SK-N-SH (cell line): ENCODE data around the gene CALML3. TPM values are rescaled to one million over a fixed set of nuclear protein-coding genes. Genes with fewer than 3 reads are reported as not detected.
"Not testable (repeated sequence)": the region's sequence is repeated elsewhere in the genome, so short reads cannot be mapped to it uniquely, and the experiment has no call there.

Experiments used
- CTCF ChIA-PET: fragments of 300-600, 350-600 bp; formaldehyde crosslinking; extraction: SDS; loops from one replicate; lab custom pipeline; 2021; lab: Yijun Ruan, JAX
- POLR2A ChIA-PET: fragments of 350-600 bp; sonication (Branson Sonifier 250); formaldehyde crosslinking; extraction: SDS; loops from one replicate; lab custom pipeline; 2020; ENCODE audit warnings: antibody characterized with exemption, inconsistent platforms; lab: Yijun Ruan, JAX
- DNase-seq: peaks from one replicate; pipeline ENCODE4 v3.0.0; 2012
- H2AFZ ChIP-seq: fragments of 200-600 bp; sonication (generic); 2 replicates; pipeline ENCODE4 v1.8.1; 2016; ENCODE audit warnings: antibody characterized with exemption, mild to moderate bottlenecking, low read depth
- H3F3A ChIP-seq: fragments of 200-600 bp; sonication (generic); replicated peaks from 2 replicates; pipeline ENCODE3; 2016; ENCODE audit warnings: antibody characterized with exemption, mild to moderate bottlenecking; ENCODE audit not compliant: insufficient read depth
- H3K27ac ChIP-seq, 2 experiments: fragments of 200-500 bp in 1 of 2; fragments of 200-600 bp in 1 of 2; sonication (Bioruptor generic) in 1 of 2; sonication (generic), shearing (Covaris generic) in 1 of 2; 2 replicates each; pipeline versions ENCODE4 v1.5.1 to v1.6.1; 2014 to 2016; ENCODE audit warnings: low read depth in 2 of 2, inconsistent platforms in 1 of 2, low read length in 1 of 2, mild to moderate bottlenecking in 1 of 2, mixed read lengths in 1 of 2
- H3K27me3 ChIP-seq: fragments of 200-600 bp; sonication (generic), shearing (Covaris generic); 2 replicates; pipeline ENCODE4 v1.6.1; 2016; ENCODE audit warnings: mixed run types; ENCODE audit not compliant: insufficient read depth
- H3K36me3 ChIP-seq, 2 experiments: fragments of 200-500 bp in 1 of 2; fragments of 200-600 bp in 1 of 2; sonication (Bioruptor generic) in 1 of 2; sonication (generic) in 1 of 2; replicated peaks in 1 of 2; 2 replicates each; pipeline versions ENCODE3 to v1.5.1; 2014 to 2016; ENCODE audit warnings: low read length in 1 of 2, mild to moderate bottlenecking in 1 of 2; ENCODE audit not compliant: insufficient read depth in 2 of 2, control insufficient read depth in 1 of 2
- H3K4me1 ChIP-seq, 2 experiments: fragments of 200-500 bp in 1 of 2; fragments of 200-600 bp in 1 of 2; sonication (Bioruptor generic) in 1 of 2; sonication (generic), shearing (Covaris generic) in 1 of 2; 2 replicates each; pipeline versions ENCODE4 v1.5.1 to v1.6.1; 2014 to 2016; ENCODE audit warnings: low read depth in 1 of 2, low read length in 1 of 2, mixed run types in 1 of 2; ENCODE audit not compliant: insufficient read depth in 2 of 2, control insufficient read depth in 1 of 2
- H3K4me2 ChIP-seq: fragments of 200-600 bp; sonication (generic), shearing (Covaris generic); 2 replicates; pipeline ENCODE4 v1.6.1; 2017; ENCODE audit warnings: mixed run types
- H3K4me3 ChIP-seq, 2 experiments: fragments of 200-500 bp in 1 of 2; fragments of 200-600 bp in 1 of 2; sonication (Bioruptor generic) in 1 of 2; sonication (generic), shearing (Covaris generic) in 1 of 2; 2 replicates each; pipeline versions ENCODE4 v1.5.1 to v1.8.1; 2014 to 2016; ENCODE audit warnings: low read depth in 2 of 2, inconsistent platforms in 1 of 2, low read length in 1 of 2, mild to moderate bottlenecking in 1 of 2, mixed read lengths in 1 of 2, moderate library complexity in 1 of 2
- H3K79me2 ChIP-seq: fragments of 200-600 bp; sonication (generic); 2 replicates; pipeline ENCODE4 v1.8.1; 2017; ENCODE audit warnings: mild to moderate bottlenecking; ENCODE audit not compliant: insufficient read depth
- H3K9ac ChIP-seq: fragments of 200-600 bp; sonication (generic); 2 replicates; pipeline ENCODE4 v1.6.1; 2017; ENCODE audit warnings: mixed run types
- H3K9me2 ChIP-seq: fragments of 200-600 bp; sonication (generic); 2 replicates; pipeline ENCODE4 v1.6.1; 2017; ENCODE audit warnings: mixed run types
- H3K9me3 ChIP-seq: fragments of 200-600 bp; sonication (generic); 2 replicates; pipeline ENCODE4 v1.6.1; 2017; ENCODE audit warnings: mixed run types, mild to moderate bottlenecking, moderate library complexity
- H4K20me1 ChIP-seq: fragments of 200-600 bp; sonication (generic); 2 replicates; pipeline ENCODE4 v1.6.1; 2017; ENCODE audit warnings: mild to moderate bottlenecking, mixed run types; ENCODE audit not compliant: insufficient read depth
- EP300 ChIP-seq, 2 experiments: IDR thresholded peaks; 2 replicates each; pipeline versions ENCODE4 v1.4.0 to v1.6.1; 2012; ENCODE audit warnings: borderline replicate concordance in 1 of 2, low read depth in 1 of 2, low read length in 1 of 2
- EZH2phosphoT487 ChIP-seq: fragments of 200-600 bp; sonication (generic); IDR thresholded peaks from 2 replicates; pipeline ENCODE4 v1.6.1; 2017; ENCODE audit warnings: low read depth, mixed run types, mild to moderate bottlenecking, antibody characterized with exemption, moderate library complexity, borderline replicate concordance
- FOSL2 ChIP-seq: IDR thresholded peaks from 2 replicates; pipeline ENCODE4 v1.4.0; 2012; ENCODE audit warnings: low read depth, mild to moderate bottlenecking, moderate library complexity, borderline replicate concordance
- MXI1 ChIP-seq: IDR thresholded peaks from 2 replicates; pipeline ENCODE4 v1.6.1; 2012; ENCODE audit warnings: mild to moderate bottlenecking, low read depth, low read length, improper control_type of control experiment
- NFIC ChIP-seq: IDR thresholded peaks from 2 replicates; pipeline ENCODE4 v1.4.0; 2012; ENCODE audit warnings: borderline replicate concordance
- RAD21 ChIP-seq: IDR thresholded peaks from 2 replicates; pipeline ENCODE4 v1.6.1; 2012; ENCODE audit warnings: mild to moderate bottlenecking, low read length
- TAF1 ChIP-seq: IDR thresholded peaks from 2 replicates; pipeline ENCODE4 v1.6.1; 2012; ENCODE audit warnings: low read depth, mild to moderate bottlenecking, low read length, moderate library complexity, borderline replicate concordance
- WGBS: methylation state at CpG from one replicate; pipeline ENCODE4 v1.1.6; 2017; ENCODE audit warnings: low lambda C conversion rate; 5-methylcytosine and 5-hydroxymethylcytosine counted together
- polyA plus RNA-seq, 3 experiments: library from polyadenylated mRNA; depleted of rRNA; stranded (reverse); fragments of >200 nt; gene quantifications; 2 replicates each; pipeline ENCODE4 v1.2.3, GENCODE V29; 2012
- TF ChIP-seq, protein P1 (sequence below): IDR thresholded peaks from 2 replicates; pipeline ENCODE4 v1.4.0; 2012; ENCODE audit warnings: low read depth, borderline replicate concordance
- TF ChIP-seq, protein P2 (sequence below): fragments of 200-600 bp; sonication (generic); IDR thresholded peaks from 2 replicates; pipeline ENCODE4 v1.6.1; 2017; ENCODE audit warnings: antibody characterized with exemption, mild to moderate bottlenecking, moderate library complexity
- TF ChIP-seq, protein P3 (sequence below): fragments of 150-350 bp; IDR thresholded peaks from 2 replicates; pipeline ENCODE4 v1.6.1; 2017; ENCODE audit warnings: antibody characterized with exemption, low read length, low read depth, borderline replicate concordance
- TF ChIP-seq, protein P4 (sequence below): IDR thresholded peaks from 2 replicates; pipeline ENCODE4 v1.6.1; 2012; ENCODE audit warnings: mild to moderate bottlenecking, low read depth, low read length, moderate library complexity

The CALML3 gene
- polyA plus RNA-seq (2012; rRNA removed) = not detected in 2 replicates
- not detected in 2 replicates for polyA plus RNA-seq (2012; cell fraction: cytosol; rRNA removed)
- not detected in 2 replicates for polyA plus RNA-seq (2012; cell fraction: nucleus; rRNA removed)

DNA sequence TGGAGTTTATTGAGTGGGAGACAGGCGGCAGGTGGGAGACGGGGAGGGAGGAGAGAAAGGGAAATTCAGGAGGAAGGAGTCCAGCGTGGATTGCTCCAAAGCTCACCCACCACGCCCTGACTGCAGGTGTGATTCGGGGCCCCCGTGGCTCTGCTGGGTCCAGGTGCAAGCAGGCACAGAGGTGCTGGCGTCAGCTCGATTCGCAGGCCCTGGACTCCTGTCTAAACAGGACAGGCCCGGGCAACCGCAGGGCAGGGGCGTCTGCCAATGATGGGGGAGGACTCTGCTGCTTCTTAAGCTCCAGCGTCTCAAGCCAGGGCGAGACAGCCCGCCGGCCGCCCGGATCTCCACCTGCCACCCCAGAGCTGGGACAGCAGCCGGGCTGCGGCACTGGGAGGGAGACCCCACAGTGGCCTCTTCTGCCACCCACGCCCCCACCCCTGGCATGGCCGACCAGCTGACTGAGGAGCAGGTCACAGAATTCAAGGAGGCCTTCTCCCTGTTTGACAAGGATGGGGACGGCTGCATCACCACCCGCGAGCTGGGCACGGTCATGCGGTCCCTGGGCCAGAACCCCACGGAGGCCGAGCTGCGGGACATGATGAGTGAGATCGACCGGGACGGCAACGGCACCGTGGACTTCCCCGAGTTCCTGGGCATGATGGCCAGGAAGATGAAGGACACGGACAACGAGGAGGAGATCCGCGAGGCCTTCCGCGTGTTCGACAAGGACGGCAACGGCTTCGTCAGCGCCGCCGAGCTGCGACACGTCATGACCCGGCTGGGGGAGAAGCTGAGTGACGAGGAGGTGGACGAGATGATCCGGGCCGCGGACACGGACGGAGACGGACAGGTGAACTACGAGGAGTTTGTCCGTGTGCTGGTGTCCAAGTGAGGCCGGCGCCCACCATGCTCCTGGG is at the start of gene CALML3:
CALML3 (plus strand) TSS at position 321 of the 920 bp plus-strand sequence; CDS start at position 446, 125 bp downstream.
- Histone ChIP-seq H3K4me1 (no peaks in the 10 kb centered on the region), H3K27ac (no peak within 1 kb of the TSS), H3F3A (no peaks in the 10 kb centered on the region), H3K4me3 (no peak within 1 kb of the TSS), H3K79me2 (no peaks in the 10 kb centered on the region), H2AFZ (no peak within 1 kb of the TSS), H3K9me2 (no peaks in the 10 kb centered on the region), H3K9ac (no peak within 1 kb of the TSS), H3K36me3 (no peaks in the 10 kb centered on the region), H3K27me3 (no peaks in the 10 kb centered on the region), H3K4me2 (no peak within 1 kb of the TSS), H4K20me1 (no peaks in the 10 kb centered on the region), H3K9me3 (no peaks in the 10 kb centered on the region)
- ChIA-PET CTCF (interaction anchor here (1.2 kb wide), 2 partner anchors 14 to 98 kb away, joined by 3 to 4 read pairs; no protein-coding TSS in a partner anchor), POLR2A (interaction anchor here (0.6 kb wide), 1 partner anchor 8 kb away, joined by 3 read pairs; no protein-coding TSS in a partner anchor)
- TF ChIP-seq EP300 (IDR thresholded peaks at IDR 0.05; ENCODE audit: borderline replicate concordance in 1 of 2, low read depth in 1 of 2, low read length in 1 of 2) (no peak), MXI1 (no peak), TAF1 (no peak), EZH2phosphoT487 (no peak), RAD21 (no peak), FOSL2 (no peak), NFIC (no peak)
- TF ChIP-seq, protein P1, sequence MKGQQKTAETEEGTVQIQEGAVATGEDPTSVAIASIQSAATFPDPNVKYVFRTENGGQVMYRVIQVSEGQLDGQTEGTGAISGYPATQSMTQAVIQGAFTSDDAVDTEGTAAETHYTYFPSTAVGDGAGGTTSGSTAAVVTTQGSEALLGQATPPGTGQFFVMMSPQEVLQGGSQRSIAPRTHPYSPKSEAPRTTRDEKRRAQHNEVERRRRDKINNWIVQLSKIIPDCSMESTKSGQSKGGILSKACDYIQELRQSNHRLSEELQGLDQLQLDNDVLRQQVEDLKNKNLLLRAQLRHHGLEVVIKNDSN = no peak
- TF ChIP-seq, protein P2, sequence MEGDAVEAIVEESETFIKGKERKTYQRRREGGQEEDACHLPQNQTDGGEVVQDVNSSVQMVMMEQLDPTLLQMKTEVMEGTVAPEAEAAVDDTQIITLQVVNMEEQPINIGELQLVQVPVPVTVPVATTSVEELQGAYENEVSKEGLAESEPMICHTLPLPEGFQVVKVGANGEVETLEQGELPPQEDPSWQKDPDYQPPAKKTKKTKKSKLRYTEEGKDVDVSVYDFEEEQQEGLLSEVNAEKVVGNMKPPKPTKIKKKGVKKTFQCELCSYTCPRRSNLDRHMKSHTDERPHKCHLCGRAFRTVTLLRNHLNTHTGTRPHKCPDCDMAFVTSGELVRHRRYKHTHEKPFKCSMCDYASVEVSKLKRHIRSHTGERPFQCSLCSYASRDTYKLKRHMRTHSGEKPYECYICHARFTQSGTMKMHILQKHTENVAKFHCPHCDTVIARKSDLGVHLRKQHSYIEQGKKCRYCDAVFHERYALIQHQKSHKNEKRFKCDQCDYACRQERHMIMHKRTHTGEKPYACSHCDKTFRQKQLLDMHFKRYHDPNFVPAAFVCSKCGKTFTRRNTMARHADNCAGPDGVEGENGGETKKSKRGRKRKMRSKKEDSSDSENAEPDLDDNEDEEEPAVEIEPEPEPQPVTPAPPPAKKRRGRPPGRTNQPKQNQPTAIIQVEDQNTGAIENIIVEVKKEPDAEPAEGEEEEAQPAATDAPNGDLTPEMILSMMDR = no peak
- TF ChIP-seq, protein P3, sequence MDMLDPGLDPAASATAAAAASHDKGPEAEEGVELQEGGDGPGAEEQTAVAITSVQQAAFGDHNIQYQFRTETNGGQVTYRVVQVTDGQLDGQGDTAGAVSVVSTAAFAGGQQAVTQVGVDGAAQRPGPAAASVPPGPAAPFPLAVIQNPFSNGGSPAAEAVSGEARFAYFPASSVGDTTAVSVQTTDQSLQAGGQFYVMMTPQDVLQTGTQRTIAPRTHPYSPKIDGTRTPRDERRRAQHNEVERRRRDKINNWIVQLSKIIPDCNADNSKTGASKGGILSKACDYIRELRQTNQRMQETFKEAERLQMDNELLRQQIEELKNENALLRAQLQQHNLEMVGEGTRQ = no peak
- TF ChIP-seq, protein P4, sequence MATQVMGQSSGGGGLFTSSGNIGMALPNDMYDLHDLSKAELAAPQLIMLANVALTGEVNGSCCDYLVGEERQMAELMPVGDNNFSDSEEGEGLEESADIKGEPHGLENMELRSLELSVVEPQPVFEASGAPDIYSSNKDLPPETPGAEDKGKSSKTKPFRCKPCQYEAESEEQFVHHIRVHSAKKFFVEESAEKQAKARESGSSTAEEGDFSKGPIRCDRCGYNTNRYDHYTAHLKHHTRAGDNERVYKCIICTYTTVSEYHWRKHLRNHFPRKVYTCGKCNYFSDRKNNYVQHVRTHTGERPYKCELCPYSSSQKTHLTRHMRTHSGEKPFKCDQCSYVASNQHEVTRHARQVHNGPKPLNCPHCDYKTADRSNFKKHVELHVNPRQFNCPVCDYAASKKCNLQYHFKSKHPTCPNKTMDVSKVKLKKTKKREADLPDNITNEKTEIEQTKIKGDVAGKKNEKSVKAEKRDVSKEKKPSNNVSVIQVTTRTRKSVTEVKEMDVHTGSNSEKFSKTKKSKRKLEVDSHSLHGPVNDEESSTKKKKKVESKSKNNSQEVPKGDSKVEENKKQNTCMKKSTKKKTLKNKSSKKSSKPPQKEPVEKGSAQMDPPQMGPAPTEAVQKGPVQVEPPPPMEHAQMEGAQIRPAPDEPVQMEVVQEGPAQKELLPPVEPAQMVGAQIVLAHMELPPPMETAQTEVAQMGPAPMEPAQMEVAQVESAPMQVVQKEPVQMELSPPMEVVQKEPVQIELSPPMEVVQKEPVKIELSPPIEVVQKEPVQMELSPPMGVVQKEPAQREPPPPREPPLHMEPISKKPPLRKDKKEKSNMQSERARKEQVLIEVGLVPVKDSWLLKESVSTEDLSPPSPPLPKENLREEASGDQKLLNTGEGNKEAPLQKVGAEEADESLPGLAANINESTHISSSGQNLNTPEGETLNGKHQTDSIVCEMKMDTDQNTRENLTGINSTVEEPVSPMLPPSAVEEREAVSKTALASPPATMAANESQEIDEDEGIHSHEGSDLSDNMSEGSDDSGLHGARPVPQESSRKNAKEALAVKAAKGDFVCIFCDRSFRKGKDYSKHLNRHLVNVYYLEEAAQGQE = no peak
- 93% methylated on average over 42 of the region's 64 CpGs for WGBS
- no peak for DNase-seq

DNA sequence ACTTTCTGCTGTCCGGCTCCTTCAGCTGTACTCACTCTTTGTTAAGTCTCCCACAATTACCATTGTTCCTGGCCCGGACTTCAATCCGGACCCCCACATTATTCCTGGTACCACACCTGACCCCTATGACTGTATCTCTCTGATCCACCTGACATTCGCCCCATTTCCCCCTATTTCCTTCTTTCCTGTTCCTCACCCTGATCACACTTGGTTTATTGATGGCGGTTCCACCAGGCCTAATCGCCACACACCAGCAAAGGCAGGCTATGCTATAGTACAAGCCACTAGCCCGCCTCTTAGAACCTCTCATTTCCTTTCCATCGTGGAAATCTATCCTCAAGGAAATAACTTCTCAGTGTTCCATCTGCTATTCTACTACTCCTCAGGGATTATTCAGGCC is 49.7 kb upstream of the CALML3 start:
- 83% methylated on average over 6 of the region's 8 CpGs for WGBS
- H3K4me3 ChIP-seq, H3K9me2 ChIP-seq, H2AFZ ChIP-seq, DNase-seq, H4K20me1 ChIP-seq, POLR2A ChIA-PET, H3K27ac ChIP-seq, H3K4me2 ChIP-seq, H3K36me3 ChIP-seq, H3F3A ChIP-seq, H3K9me3 ChIP-seq, H3K9ac ChIP-seq, H3K27me3 ChIP-seq, H3K4me1 ChIP-seq, H3K79me2 ChIP-seq: not testable (repeated sequence)
- CTCF ChIA-PET = interaction anchor here (1.4 kb wide), 1 partner anchor 148 kb away, joined by 3 read pairs; no protein-coding TSS in a partner anchor
